Endodermal cell (in vitro differentiated cells): ENCODE data around the gene C14orf180. TPM values are rescaled to one million over a fixed set of nuclear protein-coding genes. Genes with fewer than 3 reads are reported as not detected.

Source experiments
- DNase-seq: peaks from one replicate; pipeline ENCODE4 v3.0.0-alpha.2; 2017
- H3K27ac ChIP-seq: 2 replicates; pipeline ENCODE4 v1.5.1; 2013; ENCODE audit warnings: mild to moderate bottlenecking, low read depth, low read length, moderate library complexity
- H3K27me3 ChIP-seq: 2 replicates; pipeline ENCODE4 v1.6.1; 2013; ENCODE audit warnings: mild to moderate bottlenecking, low read length, moderate library complexity; ENCODE audit not compliant: insufficient read depth, control insufficient read depth, poor library complexity, severe bottlenecking
- H3K36me3 ChIP-seq: 2 replicates; pipeline ENCODE4 v1.7.0; 2013; ENCODE audit warnings: mild to moderate bottlenecking, low read length, moderate library complexity; ENCODE audit not compliant: control insufficient read depth, insufficient read depth
- H3K4me1 ChIP-seq: one replicate; pipeline ENCODE4 v1.7.0; 2013; ENCODE audit warnings: low read length; ENCODE audit not compliant: control insufficient read depth, insufficient read depth
- H3K4me3 ChIP-seq: 2 replicates; pipeline ENCODE4 v1.5.1; 2013; ENCODE audit warnings: mild to moderate bottlenecking, low read length, moderate library complexity
- H3K9ac ChIP-seq: 2 replicates; pipeline ENCODE4 v1.6.1; 2013; ENCODE audit warnings: mild to moderate bottlenecking, low read length, moderate library complexity; ENCODE audit not compliant: poor library complexity, severe bottlenecking; ENCODE audit errors: extremely low read depth
- H3K9me3 ChIP-seq: 2 replicates; pipeline ENCODE4 v1.6.1; 2013; ENCODE audit warnings: mild to moderate bottlenecking, low read length, moderate library complexity; ENCODE audit not compliant: control insufficient read depth
- H3K27ac Mint-ChIP-seq: 2 replicates; pipeline ENCODE4 v1.8.0; 2020; ENCODE audit warnings: mixed read lengths
- H3K27me3 Mint-ChIP-seq: 2 replicates; pipeline ENCODE4 v1.8.0; 2021; ENCODE audit warnings: mild to moderate bottlenecking, mixed read lengths; ENCODE audit not compliant: insufficient read depth
- H3K36me3 Mint-ChIP-seq: 2 replicates; pipeline ENCODE4 v1.8.0; 2020; ENCODE audit warnings: low read depth, mixed read lengths
- H3K4me1 Mint-ChIP-seq: 2 replicates; pipeline ENCODE4 v1.8.0; 2020; ENCODE audit warnings: mixed read lengths
- H3K4me3 Mint-ChIP-seq: 2 replicates; pipeline ENCODE4 v1.8.0; 2020; ENCODE audit warnings: mild to moderate bottlenecking, moderate library complexity, mixed read lengths
- H3K9me3 Mint-ChIP-seq: 2 replicates; pipeline ENCODE4 v1.8.0; 2020; ENCODE audit warnings: mild to moderate bottlenecking, mixed read lengths
- WGBS, 2 experiments: methylation state at CpG; one replicate each; pipeline versions ENCODE4 v1.1.5 to v1.1.7; 2013; ENCODE audit warnings: missing lambda C conversion rate in 2 of 2, mixed read lengths in 1 of 2; ENCODE audit not compliant: insufficient coverage in 1 of 2, insufficient read length in 1 of 2; 5-methylcytosine and 5-hydroxymethylcytosine counted together
- total RNA-seq, 2 donors: library from RNA; stranded (reverse); fragmentation: NEBNext Ultra II Directional in 1 of 2; extraction: Animal tissue kit (Norgen Biotek cat#: 25700) in 1 of 2; gene quantifications; 2 replicates in 1 of 2; 3 replicates in 1 of 2; pipeline ENCODE4 v1.2.1, GENCODE V29; 2021
- TF ChIP-seq, protein P1 (sequence below): fragments of 200-600 bp; sonication (generic); conservative IDR thresholded peaks from 2 replicates; pipeline ENCODE4 v1.5.0; 2021; ENCODE audit warnings: antibody characterized with exemption, mild to moderate bottlenecking

Gene C14orf180
- total RNA-seq, 2 donors from 2014 or later, result not detected

DNA sequence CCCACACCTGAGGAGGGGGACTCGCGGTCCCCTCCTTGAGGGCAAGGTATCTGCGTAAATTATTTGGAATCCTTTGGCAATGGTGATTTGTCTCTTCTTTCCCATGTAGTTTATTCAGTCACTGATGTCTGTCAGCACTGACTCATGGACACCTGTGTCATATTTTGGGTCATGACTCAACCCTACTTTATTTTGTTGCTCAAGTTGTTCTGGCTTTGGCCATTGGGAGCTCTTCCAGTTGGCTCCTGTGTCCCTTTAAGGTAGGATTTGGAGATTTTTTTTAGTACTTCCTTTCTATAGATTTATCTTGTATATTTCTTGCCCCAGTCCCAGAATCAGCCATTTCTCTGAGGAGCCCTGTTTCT is 47.4 kb upstream of the C14orf180 start:
- no peak overlapping the region for H3K27ac Mint-ChIP-seq
- H3K9me3 Mint-ChIP-seq, result peaks cover 31% of the 10 kb centered on the region
- Histone ChIP-seq H3K9me3 (peaks cover 31% of the 10 kb centered on the region), H3K4me1 (no peaks in the 10 kb centered on the region), H3K9ac (no peak overlapping the region), H3K4me3 (no peak overlapping the region), H3K27ac (no peak overlapping the region), H3K27me3 (no peaks in the 10 kb centered on the region), H3K36me3 (no peaks in the 10 kb centered on the region)
- no peaks in the 10 kb centered on the region for H3K27me3 Mint-ChIP-seq
- WGBS, 2 experiments, result 89 to 100% methylated on average over 1 to 3 of the region's 3 CpGs
- H3K36me3 Mint-ChIP-seq, result no peaks in the 10 kb centered on the region
- no peak overlapping the region for H3K4me3 Mint-ChIP-seq
- TF ChIP-seq, protein P1, sequence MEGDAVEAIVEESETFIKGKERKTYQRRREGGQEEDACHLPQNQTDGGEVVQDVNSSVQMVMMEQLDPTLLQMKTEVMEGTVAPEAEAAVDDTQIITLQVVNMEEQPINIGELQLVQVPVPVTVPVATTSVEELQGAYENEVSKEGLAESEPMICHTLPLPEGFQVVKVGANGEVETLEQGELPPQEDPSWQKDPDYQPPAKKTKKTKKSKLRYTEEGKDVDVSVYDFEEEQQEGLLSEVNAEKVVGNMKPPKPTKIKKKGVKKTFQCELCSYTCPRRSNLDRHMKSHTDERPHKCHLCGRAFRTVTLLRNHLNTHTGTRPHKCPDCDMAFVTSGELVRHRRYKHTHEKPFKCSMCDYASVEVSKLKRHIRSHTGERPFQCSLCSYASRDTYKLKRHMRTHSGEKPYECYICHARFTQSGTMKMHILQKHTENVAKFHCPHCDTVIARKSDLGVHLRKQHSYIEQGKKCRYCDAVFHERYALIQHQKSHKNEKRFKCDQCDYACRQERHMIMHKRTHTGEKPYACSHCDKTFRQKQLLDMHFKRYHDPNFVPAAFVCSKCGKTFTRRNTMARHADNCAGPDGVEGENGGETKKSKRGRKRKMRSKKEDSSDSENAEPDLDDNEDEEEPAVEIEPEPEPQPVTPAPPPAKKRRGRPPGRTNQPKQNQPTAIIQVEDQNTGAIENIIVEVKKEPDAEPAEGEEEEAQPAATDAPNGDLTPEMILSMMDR, result no peak
- DNase-seq, result no peak
- H3K4me1 Mint-ChIP-seq, result no peaks in the 10 kb centered on the region

GRCh38 chr14:104534036-104534435 is 45.5 kb upstream of the C14orf180 start:
- Mint-ChIP-seq H3K27ac (no peak overlapping the region), H3K9me3 (peaks cover 14% of the 10 kb centered on the region), H3K4me1 (no peaks in the 10 kb centered on the region), H3K27me3 (no peaks in the 10 kb centered on the region), H3K4me3 (no peak overlapping the region), H3K36me3 (no peaks in the 10 kb centered on the region)
- Histone ChIP-seq H3K27me3 (no peaks in the 10 kb centered on the region), H3K9me3 (peaks cover 16% of the 10 kb centered on the region), H3K4me3 (no peak overlapping the region), H3K4me1 (no peaks in the 10 kb centered on the region), H3K27ac (no peak overlapping the region), H3K9ac (no peak overlapping the region), H3K36me3 (no peaks in the 10 kb centered on the region)
- no peak for DNase-seq
- WGBS, 2 experiments, result 77 to 89% methylated on average over 3 of the region's 3 CpGs
- TF ChIP-seq, protein P1, result no peak

DNA sequence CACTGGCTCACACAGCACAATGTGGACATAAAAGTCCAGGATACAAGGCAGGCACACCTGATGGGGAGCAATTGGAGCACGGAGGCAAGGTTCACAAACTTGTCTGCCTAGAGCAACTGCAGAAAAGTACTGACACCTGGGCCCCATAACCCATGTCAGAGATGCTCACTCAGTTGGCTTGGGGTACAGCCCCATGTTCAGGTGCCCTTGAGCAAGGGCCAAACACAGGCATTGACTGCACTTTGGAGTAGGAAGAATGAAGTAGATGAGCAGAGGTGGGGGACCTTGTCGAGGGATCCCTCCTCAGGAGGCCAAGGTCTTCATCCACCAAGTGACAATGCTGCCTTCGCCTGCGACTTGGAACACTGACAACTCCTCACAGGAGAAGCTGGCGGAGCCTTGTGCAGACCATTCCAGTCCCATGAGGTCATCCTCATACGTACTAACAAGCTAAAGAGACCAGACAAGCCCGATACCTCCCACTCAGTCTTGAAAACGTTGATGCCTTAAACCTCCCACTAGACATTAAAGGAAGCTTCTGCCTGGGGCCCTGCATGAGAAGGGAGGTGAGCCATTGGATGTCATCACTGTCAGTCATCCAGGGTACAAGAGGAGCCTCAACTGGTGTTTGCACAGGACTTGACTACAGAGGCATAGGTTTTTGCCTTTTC is 42.5 kb upstream of the C14orf180 start:
- no peaks in the 10 kb centered on the region for H3K36me3 Mint-ChIP-seq
- Histone ChIP-seq H3K9ac (no peak overlapping the region), H3K27ac (no peak overlapping the region), H3K9me3 (peaks cover 16% of the 10 kb centered on the region), H3K27me3 (no peaks in the 10 kb centered on the region), H3K36me3 (no peaks in the 10 kb centered on the region), H3K4me3 (no peak overlapping the region), H3K4me1 (no peaks in the 10 kb centered on the region)
- no peaks in the 10 kb centered on the region for H3K4me1 Mint-ChIP-seq
- no peak overlapping the region for H3K4me3 Mint-ChIP-seq
- TF ChIP-seq, protein P1, result no peak
- peaks cover 14% of the 10 kb centered on the region for H3K9me3 Mint-ChIP-seq
- peak; percentile 46 for DNase-seq
- no peaks in the 10 kb centered on the region for H3K27me3 Mint-ChIP-seq
- WGBS, 2 experiments, result 69 to 84% methylated on average over 5 to 8 of the region's 8 CpGs
- H3K27ac Mint-ChIP-seq, result no peak overlapping the region
